Loucy (cell line): ENCODE data around the gene CD248.

Source experiments
- CTCF ChIP-seq: fragments of 200-600 bp; sonication (generic); conservative IDR thresholded peaks from 2 replicates; pipeline ENCODE4 v1.5.1; 2014; ENCODE audit warnings: mild to moderate bottlenecking, antibody characterized with exemption, low read length
- EZH2phosphoT487 ChIP-seq: fragments of 200-600 bp; IDR thresholded peaks from 2 replicates; pipeline ENCODE4 v1.6.1; 2018; ENCODE audit warnings: antibody characterized with exemption, mild to moderate bottlenecking, moderate library complexity, borderline replicate concordance

DNA sequence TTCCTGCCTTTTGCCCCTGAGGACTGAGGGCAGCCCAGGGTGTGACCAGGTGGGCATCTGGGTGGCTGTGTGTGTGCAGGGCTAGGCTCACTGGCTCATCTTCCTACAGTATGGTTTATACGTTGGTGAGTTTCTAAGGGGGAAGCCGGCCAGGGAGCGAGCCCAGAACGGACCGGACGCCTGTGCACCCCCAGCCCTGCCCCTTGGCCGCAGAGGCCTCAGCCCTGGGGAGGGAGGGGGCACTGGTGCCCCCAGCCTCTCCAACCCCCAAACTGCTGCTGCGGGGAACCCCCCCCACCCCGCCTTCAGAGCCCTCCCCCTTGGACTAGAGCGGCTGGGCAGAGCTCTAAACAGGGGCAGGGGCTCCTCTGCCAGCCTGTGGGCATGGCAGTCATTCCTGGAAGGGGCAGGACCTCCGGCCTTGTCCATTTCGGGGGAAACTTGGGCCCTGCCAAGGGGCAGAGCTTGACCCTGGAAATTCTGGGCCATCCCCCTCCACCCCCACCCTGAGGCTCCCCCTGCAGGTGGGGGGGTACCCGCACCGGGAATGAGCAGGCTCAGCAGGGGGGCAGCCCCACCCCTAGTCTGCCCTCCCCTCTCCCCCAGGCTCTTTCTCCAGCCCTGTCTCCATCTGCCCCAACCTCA is 33.3 kb downstream of the CD248 start:
- no peak for TF ChIP-seq CTCF
- TF ChIP-seq EZH2phosphoT487 = no peak
